SK-N-SH (cell line): ENCODE data around the gene GRID2IP. TPM values are rescaled to one million over a fixed set of nuclear protein-coding genes. Genes with fewer than 3 reads are reported as not detected.

Source experiments
- CTCF ChIA-PET: fragments of 300-600, 350-600 bp; formaldehyde crosslinking; extraction: SDS; loops from one replicate; lab custom pipeline; 2021; lab: Yijun Ruan, JAX
- POLR2A ChIA-PET: fragments of 350-600 bp; sonication (Branson Sonifier 250); formaldehyde crosslinking; extraction: SDS; loops from one replicate; lab custom pipeline; 2020; ENCODE audit warnings: antibody characterized with exemption, inconsistent platforms; lab: Yijun Ruan, JAX
- DNase-seq: peaks from one replicate; pipeline ENCODE4 v3.0.0; 2012
- H2AFZ ChIP-seq: fragments of 200-600 bp; sonication (generic); 2 replicates; pipeline ENCODE4 v1.8.1; 2016; ENCODE audit warnings: antibody characterized with exemption, mild to moderate bottlenecking, low read depth
- H3F3A ChIP-seq: fragments of 200-600 bp; sonication (generic); replicated peaks from 2 replicates; pipeline ENCODE3; 2016; ENCODE audit warnings: antibody characterized with exemption, mild to moderate bottlenecking; ENCODE audit not compliant: insufficient read depth
- H3K27ac ChIP-seq, 2 experiments: fragments of 200-500 bp in 1 of 2; fragments of 200-600 bp in 1 of 2; sonication (Bioruptor generic) in 1 of 2; sonication (generic), shearing (Covaris generic) in 1 of 2; 2 replicates each; pipeline versions ENCODE4 v1.5.1 to v1.6.1; 2014 to 2016; ENCODE audit warnings: low read depth in 2 of 2, inconsistent platforms in 1 of 2, low read length in 1 of 2, mild to moderate bottlenecking in 1 of 2, mixed read lengths in 1 of 2
- H3K27me3 ChIP-seq: fragments of 200-600 bp; sonication (generic), shearing (Covaris generic); 2 replicates; pipeline ENCODE4 v1.6.1; 2016; ENCODE audit warnings: mixed run types; ENCODE audit not compliant: insufficient read depth
- H3K36me3 ChIP-seq, 2 experiments: fragments of 200-500 bp in 1 of 2; fragments of 200-600 bp in 1 of 2; sonication (Bioruptor generic) in 1 of 2; sonication (generic) in 1 of 2; replicated peaks in 1 of 2; 2 replicates each; pipeline versions ENCODE3 to v1.5.1; 2014 to 2016; ENCODE audit warnings: low read length in 1 of 2, mild to moderate bottlenecking in 1 of 2; ENCODE audit not compliant: insufficient read depth in 2 of 2, control insufficient read depth in 1 of 2
- H3K4me1 ChIP-seq, 2 experiments: fragments of 200-500 bp in 1 of 2; fragments of 200-600 bp in 1 of 2; sonication (Bioruptor generic) in 1 of 2; sonication (generic), shearing (Covaris generic) in 1 of 2; 2 replicates each; pipeline versions ENCODE4 v1.5.1 to v1.6.1; 2014 to 2016; ENCODE audit warnings: low read depth in 1 of 2, low read length in 1 of 2, mixed run types in 1 of 2; ENCODE audit not compliant: insufficient read depth in 2 of 2, control insufficient read depth in 1 of 2
- H3K4me2 ChIP-seq: fragments of 200-600 bp; sonication (generic), shearing (Covaris generic); 2 replicates; pipeline ENCODE4 v1.6.1; 2017; ENCODE audit warnings: mixed run types
- H3K4me3 ChIP-seq, 2 experiments: fragments of 200-500 bp in 1 of 2; fragments of 200-600 bp in 1 of 2; sonication (Bioruptor generic) in 1 of 2; sonication (generic), shearing (Covaris generic) in 1 of 2; 2 replicates each; pipeline versions ENCODE4 v1.5.1 to v1.8.1; 2014 to 2016; ENCODE audit warnings: low read depth in 2 of 2, inconsistent platforms in 1 of 2, low read length in 1 of 2, mild to moderate bottlenecking in 1 of 2, mixed read lengths in 1 of 2, moderate library complexity in 1 of 2
- H3K79me2 ChIP-seq: fragments of 200-600 bp; sonication (generic); 2 replicates; pipeline ENCODE4 v1.8.1; 2017; ENCODE audit warnings: mild to moderate bottlenecking; ENCODE audit not compliant: insufficient read depth
- H3K9ac ChIP-seq: fragments of 200-600 bp; sonication (generic); 2 replicates; pipeline ENCODE4 v1.6.1; 2017; ENCODE audit warnings: mixed run types
- H3K9me2 ChIP-seq: fragments of 200-600 bp; sonication (generic); 2 replicates; pipeline ENCODE4 v1.6.1; 2017; ENCODE audit warnings: mixed run types
- H3K9me3 ChIP-seq: fragments of 200-600 bp; sonication (generic); 2 replicates; pipeline ENCODE4 v1.6.1; 2017; ENCODE audit warnings: mixed run types, mild to moderate bottlenecking, moderate library complexity
- H4K20me1 ChIP-seq: fragments of 200-600 bp; sonication (generic); 2 replicates; pipeline ENCODE4 v1.6.1; 2017; ENCODE audit warnings: mild to moderate bottlenecking, mixed run types; ENCODE audit not compliant: insufficient read depth
- CHD2 ChIP-seq: fragments of 150-350 bp; IDR thresholded peaks from 2 replicates; pipeline ENCODE4 v1.6.1; 2018; ENCODE audit warnings: low read length; ENCODE audit not compliant: partially characterized antibody
- ELF1 ChIP-seq: IDR thresholded peaks from 2 replicates; pipeline ENCODE4 v1.4.0; 2012
- GABPA ChIP-seq: IDR thresholded peaks from 2 replicates; pipeline ENCODE4 v1.4.0; 2012; ENCODE audit warnings: low read depth, mild to moderate bottlenecking
- JUND ChIP-seq: IDR thresholded peaks from 2 replicates; pipeline ENCODE4 v1.4.0; 2012
- MEF2A ChIP-seq: IDR thresholded peaks from 2 replicates; pipeline ENCODE4 v1.4.0; 2012; ENCODE audit warnings: low read depth, borderline replicate concordance
- NRF1 ChIP-seq: IDR thresholded peaks from 2 replicates; pipeline ENCODE4 v1.6.1; 2012; ENCODE audit warnings: low read depth, mild to moderate bottlenecking, low read length
- RAD21 ChIP-seq: IDR thresholded peaks from 2 replicates; pipeline ENCODE4 v1.6.1; 2012; ENCODE audit warnings: mild to moderate bottlenecking, low read length
- RCOR1 ChIP-seq: fragments of 150-350 bp; IDR thresholded peaks from 2 replicates; pipeline ENCODE4 v1.6.1; 2017; ENCODE audit warnings: antibody characterized with exemption, low read length
- RFX5 ChIP-seq: IDR thresholded peaks from 2 replicates; pipeline ENCODE4 v1.6.1; 2012; ENCODE audit warnings: mild to moderate bottlenecking, improper control_type of control experiment, low read length
- RXRA ChIP-seq: IDR thresholded peaks from 2 replicates; pipeline ENCODE4 v1.4.0; 2012; ENCODE audit warnings: low read depth, mild to moderate bottlenecking, borderline replicate concordance
- SMC3 ChIP-seq: IDR thresholded peaks from 2 replicates; pipeline ENCODE4 v1.6.1; 2012; ENCODE audit warnings: low read depth, low read length, improper control_type of control experiment
- WGBS: methylation state at CpG from one replicate; pipeline ENCODE4 v1.1.6; 2017; ENCODE audit warnings: low lambda C conversion rate; 5-methylcytosine and 5-hydroxymethylcytosine counted together
- polyA plus RNA-seq, 3 experiments: library from polyadenylated mRNA; depleted of rRNA; stranded (reverse); fragments of >200 nt; gene quantifications; 2 replicates each; pipeline ENCODE4 v1.2.3, GENCODE V29; 2012
- TF ChIP-seq, protein P1 (sequence below): IDR thresholded peaks from 2 replicates; pipeline ENCODE4 v1.6.1; 2012; ENCODE audit warnings: mild to moderate bottlenecking, low read depth, low read length, moderate library complexity
- TF ChIP-seq, protein P2 (sequence below): IDR thresholded peaks from 2 replicates; pipeline ENCODE4 v1.4.0; 2012; ENCODE audit warnings: low read depth
- TF ChIP-seq, protein P3 (sequence below): IDR thresholded peaks from 2 replicates; pipeline ENCODE4; 2012

The GRID2IP gene
- polyA plus RNA-seq, 1 of the 3 experiments (the other 2 are of a cell fraction) = 0.03 TPM

DNA sequence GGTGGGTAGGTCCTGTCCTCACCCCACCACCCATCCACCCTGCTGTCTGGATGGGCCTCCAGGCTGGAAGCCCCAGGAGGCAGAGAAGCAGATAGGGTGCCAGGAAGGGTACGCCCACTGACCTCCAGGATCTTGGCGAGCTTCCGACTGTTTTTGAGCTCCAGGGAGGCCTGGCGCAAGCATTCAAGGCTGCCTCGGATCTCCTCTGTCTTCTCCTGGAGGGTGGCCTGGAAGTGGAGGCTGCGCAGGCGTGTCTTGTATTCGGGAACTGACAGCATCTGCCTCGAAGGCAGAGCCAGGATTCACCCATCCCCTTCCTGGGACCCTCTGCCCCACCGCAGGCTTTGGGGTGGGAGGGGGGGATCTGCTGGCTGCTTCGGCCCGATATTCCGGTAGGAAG is 48.4 kb downstream of the GRID2IP start (continued):
- TF ChIP-seq, protein P1, sequence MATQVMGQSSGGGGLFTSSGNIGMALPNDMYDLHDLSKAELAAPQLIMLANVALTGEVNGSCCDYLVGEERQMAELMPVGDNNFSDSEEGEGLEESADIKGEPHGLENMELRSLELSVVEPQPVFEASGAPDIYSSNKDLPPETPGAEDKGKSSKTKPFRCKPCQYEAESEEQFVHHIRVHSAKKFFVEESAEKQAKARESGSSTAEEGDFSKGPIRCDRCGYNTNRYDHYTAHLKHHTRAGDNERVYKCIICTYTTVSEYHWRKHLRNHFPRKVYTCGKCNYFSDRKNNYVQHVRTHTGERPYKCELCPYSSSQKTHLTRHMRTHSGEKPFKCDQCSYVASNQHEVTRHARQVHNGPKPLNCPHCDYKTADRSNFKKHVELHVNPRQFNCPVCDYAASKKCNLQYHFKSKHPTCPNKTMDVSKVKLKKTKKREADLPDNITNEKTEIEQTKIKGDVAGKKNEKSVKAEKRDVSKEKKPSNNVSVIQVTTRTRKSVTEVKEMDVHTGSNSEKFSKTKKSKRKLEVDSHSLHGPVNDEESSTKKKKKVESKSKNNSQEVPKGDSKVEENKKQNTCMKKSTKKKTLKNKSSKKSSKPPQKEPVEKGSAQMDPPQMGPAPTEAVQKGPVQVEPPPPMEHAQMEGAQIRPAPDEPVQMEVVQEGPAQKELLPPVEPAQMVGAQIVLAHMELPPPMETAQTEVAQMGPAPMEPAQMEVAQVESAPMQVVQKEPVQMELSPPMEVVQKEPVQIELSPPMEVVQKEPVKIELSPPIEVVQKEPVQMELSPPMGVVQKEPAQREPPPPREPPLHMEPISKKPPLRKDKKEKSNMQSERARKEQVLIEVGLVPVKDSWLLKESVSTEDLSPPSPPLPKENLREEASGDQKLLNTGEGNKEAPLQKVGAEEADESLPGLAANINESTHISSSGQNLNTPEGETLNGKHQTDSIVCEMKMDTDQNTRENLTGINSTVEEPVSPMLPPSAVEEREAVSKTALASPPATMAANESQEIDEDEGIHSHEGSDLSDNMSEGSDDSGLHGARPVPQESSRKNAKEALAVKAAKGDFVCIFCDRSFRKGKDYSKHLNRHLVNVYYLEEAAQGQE = no peak
- no peak for TF ChIP-seq NRF1
- TF ChIP-seq GABPA = no peak
- TF ChIP-seq, all 33 proteins: peak for 0

DNA sequence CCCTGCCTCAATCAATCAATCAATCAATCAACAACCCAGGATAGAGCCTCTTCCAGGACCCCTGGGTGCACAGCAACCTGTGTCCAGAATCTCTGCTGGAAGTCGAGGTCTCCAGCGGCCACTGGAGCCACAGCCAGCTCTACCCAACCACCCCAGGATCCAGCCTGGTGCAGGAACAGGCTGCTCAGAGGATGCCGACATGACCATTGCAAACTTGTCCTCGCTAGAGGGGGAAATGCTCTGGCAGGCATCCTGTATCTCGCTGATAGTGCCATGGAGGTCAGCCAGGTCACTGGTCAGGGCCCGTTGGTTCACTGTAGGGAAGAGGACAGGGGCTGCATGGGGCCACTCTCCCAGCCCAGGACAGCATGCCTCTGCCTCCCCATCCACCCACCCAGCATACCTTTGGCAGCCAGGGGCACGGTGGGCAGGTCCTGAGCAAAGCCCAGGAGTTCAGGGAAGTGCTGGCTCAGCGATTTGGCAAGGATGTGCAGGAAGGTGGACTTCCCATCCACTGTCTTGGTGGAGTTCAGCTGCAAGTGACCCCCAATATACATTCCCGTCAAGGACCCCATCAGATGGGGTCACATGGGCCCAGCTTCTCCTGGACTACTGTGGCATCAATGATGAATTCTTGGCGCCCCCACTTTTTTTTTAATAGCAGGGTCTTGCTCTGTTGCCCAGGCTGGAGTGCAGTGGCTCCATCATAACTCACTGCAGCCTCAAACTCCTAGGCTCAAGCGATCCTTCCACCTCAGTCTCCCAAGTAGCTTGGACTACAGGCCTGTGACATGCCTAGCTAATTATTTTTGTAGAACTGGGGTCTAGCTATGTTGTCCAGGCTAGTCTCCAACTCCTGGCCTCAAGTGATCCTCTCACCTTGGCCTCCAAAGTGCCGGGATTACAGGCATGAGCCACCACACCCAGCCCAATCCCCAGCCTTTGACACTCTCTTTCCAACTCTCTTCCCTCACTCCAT is 49.4 kb downstream of the GRID2IP start:
- WGBS = 75% methylated on average over 12 of the region's 12 CpGs

DNA sequence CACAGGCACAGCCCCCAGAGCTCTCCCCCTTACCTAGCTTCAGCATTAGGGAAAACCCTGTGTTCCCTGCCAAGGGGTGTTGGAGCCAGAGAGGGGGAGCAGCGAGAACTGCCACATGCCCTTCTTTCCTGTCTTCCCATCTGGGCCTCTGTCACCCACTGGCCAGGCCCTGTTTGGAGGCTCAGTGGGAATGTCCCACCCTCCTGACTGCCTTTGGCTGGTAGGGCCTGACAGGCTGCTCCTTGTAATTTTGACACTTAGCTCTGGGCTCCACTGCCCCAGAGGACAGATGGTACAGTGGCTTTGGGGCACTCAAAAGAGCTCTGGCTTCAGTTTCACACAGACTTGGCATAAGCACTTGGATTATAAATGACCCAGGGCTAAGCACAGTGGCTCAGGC is 50.6 kb downstream of the GRID2IP start:
- no peaks in the 10 kb centered on the region for H3K79me2 ChIP-seq
- DNase-seq = no peak
- ChIA-PET POLR2A (no interaction called here), CTCF (interaction anchor here (1.4 to 1.5 kb wide), 2 partner anchors 15 to 58 kb away, joined by 3 to 4 read pairs; no protein-coding TSS in a partner anchor)
- H3K4me1 ChIP-seq = peaks cover 0 to 27% of the 10 kb centered on the region in 2 experiments; a peak in 1 of 4 replicates
- H3K27ac ChIP-seq = no peak overlapping the region
- H3K9me3 ChIP-seq = no peaks in the 10 kb centered on the region
- no peak overlapping the region for H2AFZ ChIP-seq
- WGBS = 83% methylated on average over 1 of the region's 1 CpG
- no peaks in the 10 kb centered on the region for H3K9me2 ChIP-seq
- H3F3A ChIP-seq = peaks cover 5% of the 10 kb centered on the region
- H4K20me1 ChIP-seq = no peaks in the 10 kb centered on the region
- no peaks in the 10 kb centered on the region for H3K36me3 ChIP-seq
- H3K4me3 ChIP-seq = no peak overlapping the region
- H3K27me3 ChIP-seq = no peaks in the 10 kb centered on the region
- no peak overlapping the region for H3K4me2 ChIP-seq
- H3K9ac ChIP-seq = no peak overlapping the region
- no peak for TF ChIP-seq SMC3
- TF ChIP-seq ELF1 = no peak
- no peak for TF ChIP-seq NRF1
- no peak for TF ChIP-seq MEF2A
- no peak for TF ChIP-seq RCOR1
- TF ChIP-seq, protein P2, sequence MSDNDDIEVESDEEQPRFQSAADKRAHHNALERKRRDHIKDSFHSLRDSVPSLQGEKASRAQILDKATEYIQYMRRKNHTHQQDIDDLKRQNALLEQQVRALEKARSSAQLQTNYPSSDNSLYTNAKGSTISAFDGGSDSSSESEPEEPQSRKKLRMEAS = no peak
- TF ChIP-seq RAD21 = no peak
- TF ChIP-seq, protein P1 = no peak
- TF ChIP-seq RFX5 = no peak
- TF ChIP-seq CHD2 = no peak
- TF ChIP-seq, protein P3, sequence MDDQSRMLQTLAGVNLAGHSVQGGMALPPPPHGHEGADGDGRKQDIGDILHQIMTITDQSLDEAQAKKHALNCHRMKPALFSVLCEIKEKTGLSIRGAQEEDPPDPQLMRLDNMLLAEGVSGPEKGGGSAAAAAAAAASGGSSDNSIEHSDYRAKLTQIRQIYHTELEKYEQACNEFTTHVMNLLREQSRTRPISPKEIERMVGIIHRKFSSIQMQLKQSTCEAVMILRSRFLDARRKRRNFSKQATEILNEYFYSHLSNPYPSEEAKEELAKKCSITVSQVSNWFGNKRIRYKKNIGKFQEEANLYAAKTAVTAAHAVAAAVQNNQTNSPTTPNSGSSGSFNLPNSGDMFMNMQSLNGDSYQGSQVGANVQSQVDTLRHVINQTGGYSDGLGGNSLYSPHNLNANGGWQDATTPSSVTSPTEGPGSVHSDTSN = no peak
- TF ChIP-seq RXRA = no peak

More for the DNA sequence above, 49.4 kb downstream of the GRID2IP start:
- H3K9me2 ChIP-seq = no peaks in the 10 kb centered on the region
- H3K79me2 ChIP-seq = no peaks in the 10 kb centered on the region
- H3K9ac ChIP-seq = no peak overlapping the region
- H3K36me3 ChIP-seq = no peaks in the 10 kb centered on the region
- H3K4me1 ChIP-seq = peaks cover 0 to 19% of the 10 kb centered on the region in 2 experiments; a peak in 1 of 4 replicates
- no peaks in the 10 kb centered on the region for H4K20me1 ChIP-seq
- no peak overlapping the region for H3K4me3 ChIP-seq
- POLR2A ChIA-PET = no interaction called here
- no peaks in the 10 kb centered on the region for H3K9me3 ChIP-seq
- TF ChIP-seq, protein P2 = no peak
- no peak for TF ChIP-seq JUND
- H3K27me3 ChIP-seq = peaks cover 2% of the 10 kb centered on the region; the same call in 1 of the 2 replicates
- no peak for DNase-seq
- no peak overlapping the region for H2AFZ ChIP-seq
- CTCF ChIA-PET = interaction anchor here (1.0 to 1.5 kb wide), 2 partner anchors 57 kb away, joined by 3 to 4 read pairs; no protein-coding TSS in a partner anchor
- H3K4me2 ChIP-seq = no peak overlapping the region
- no peaks in the 10 kb centered on the region for H3F3A ChIP-seq
- H3K27ac ChIP-seq = no peak overlapping the region
